HL-60/S4 treated with retinoic acid at 250 ng/mL for 4 days and 3 days (cell line): ENCODE data around the gene CCL4.

ENCODE experiments used
- in situ Hi-C: fragments of 300-500 bp; cut with MboI; formaldehyde crosslinking; loops from 2 replicates; pipeline ENCODE4 v1.7.0; 2022; ENCODE audit warnings: low sequenced_read_pairs

CCL4 gene

DNA sequence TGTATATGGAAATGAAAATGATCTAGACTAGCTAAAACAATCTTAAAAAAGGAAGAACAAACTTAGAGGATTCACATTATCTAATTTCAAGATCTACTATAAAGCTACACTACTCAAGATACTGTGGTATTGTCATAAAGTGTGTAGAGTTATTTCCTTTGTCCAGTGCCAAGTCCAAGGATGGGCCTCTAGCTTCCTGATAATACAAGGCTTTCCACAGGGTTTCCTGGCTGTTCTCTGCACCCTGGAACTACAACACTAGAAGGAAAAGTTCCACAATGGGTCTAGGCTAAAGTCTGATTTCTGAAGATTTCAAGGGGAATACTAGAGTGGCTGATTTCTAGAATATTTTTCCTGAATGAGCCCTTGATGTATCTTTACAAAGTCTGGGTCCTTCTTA is 38.6 kb downstream of the CCL4 start:
- in situ Hi-C loops: no loop called here

- in situ Hi-C loops: no loop called here
These were observed 39.2 kb downstream of the CCL4 start for GRCh38 chr17:36142806-36143205.

DNA sequence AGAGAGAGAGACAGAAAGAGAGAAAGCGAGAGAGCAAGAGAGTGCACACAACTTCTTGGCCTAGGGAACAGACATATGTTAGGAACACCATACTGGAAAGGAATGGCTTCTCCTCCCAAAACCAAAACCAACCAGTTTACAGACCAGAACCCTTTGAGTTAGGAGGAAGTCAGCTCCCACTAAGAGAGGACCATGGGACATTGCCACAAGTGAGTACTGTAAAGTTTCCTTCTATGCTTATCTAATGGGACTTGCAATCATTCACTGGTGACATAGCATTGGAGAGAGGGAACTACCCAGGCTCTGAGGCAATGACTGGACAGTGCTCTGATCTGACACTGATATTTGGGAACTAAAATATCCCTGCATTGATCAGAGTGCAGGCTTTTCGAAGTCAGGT is 40.4 kb downstream of the CCL4 start:
- in situ Hi-C loops: no loop called here

GRCh38 chr17:36144981-36145729 is 41.5 kb downstream of the CCL4 start:
- in situ Hi-C loops: no loop called here

DNA sequence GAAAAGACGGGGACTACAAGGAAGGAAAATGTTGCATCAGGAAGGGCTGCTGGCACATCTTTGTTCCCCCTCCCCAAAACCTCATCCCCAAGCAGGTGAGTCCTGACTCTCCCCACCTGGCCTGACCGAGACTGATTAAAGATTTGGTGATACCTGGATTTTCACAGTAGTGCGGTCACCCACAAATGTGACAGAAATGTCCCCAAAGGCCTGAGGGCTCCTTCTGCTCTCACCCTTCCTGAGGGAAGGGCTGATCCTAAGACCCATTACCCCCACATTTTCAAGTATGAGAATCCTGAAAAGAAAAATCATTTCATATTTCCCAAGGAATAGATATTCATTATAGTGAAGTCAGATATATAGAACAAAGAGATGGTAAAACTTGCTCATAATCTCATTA is 44.0 kb downstream of the CCL4 start:
- in situ Hi-C loops: no loop called here

DNA sequence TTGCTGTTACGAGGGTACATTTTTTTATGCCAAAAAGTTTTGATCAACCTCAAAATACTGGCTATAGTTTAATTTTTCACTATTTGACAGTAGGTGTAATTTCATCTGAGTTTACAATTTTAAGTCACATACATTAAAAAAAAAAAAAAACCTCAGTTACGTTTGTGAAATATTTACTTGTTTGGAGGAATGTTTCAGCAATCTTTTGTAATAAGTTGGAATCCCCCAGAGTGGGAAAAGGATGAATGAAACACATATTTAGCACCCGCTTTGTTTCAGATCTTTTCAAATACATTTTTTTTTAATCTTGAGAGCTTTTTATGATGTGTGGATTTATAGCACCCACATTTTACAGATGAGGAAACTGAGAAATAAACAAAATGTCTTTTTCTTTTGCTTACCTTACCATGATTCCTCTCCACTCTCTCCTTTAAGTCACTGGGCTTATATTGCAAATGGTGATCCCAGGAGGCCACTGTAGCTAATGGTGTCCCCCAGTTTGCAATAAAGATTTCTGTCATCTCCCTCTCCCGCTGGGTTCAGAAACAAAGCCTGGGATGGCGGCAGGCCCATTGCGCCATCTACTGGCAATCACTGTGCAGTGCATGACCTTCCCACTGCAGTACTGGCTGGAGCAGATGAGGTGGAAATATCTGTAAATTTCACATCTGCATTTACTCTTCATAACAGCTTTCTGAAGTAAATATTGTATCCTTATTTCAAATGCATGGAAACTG is 45.1 kb downstream of the CCL4 start:
- in situ Hi-C loops: no loop called here

- in situ Hi-C loops: no loop called here
These were observed 45.7 kb downstream of the CCL4 start for GRCh38 chr17:36149296-36149820.

DNA sequence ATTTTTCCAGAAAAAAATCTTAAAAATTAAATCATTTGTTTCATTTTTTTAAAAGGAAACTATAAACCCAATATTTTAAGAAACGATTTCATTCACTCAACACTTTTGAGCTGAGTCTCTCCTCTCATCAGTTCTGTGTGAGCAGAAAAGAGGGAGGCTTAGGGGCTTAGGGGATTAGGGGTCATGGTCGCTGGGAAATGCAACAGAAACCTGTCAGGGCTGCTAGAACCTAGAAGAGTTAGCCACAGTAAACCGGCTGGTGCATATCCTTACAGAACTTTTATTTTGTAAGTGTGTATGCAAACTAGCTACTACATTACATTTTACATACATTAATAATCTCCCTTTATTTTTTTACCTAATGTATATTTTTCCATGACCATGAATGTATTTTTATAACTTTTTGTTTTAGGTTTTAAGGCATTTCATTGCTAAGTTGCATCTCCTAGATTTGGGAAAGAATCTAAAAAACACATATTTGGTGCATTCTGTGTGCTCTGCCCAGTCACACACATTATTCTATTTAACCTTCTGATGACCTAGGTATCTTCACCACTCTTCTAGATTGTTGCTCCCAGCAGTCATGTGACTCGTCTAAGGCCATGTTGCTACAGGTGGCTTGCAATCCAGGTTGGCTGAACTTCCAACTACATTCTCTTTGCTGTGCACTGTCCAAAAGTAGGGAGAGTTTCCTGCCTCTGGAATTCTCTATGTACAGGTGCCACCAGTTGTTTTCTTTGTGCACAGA is 48.4 kb downstream of the CCL4 start:
- in situ Hi-C loops: loop anchor here (5.0 to 25.0 kb wide), 2 partner anchors 180 to 335 kb away; partner anchors contain the start of gene ZNHIT3

DNA sequence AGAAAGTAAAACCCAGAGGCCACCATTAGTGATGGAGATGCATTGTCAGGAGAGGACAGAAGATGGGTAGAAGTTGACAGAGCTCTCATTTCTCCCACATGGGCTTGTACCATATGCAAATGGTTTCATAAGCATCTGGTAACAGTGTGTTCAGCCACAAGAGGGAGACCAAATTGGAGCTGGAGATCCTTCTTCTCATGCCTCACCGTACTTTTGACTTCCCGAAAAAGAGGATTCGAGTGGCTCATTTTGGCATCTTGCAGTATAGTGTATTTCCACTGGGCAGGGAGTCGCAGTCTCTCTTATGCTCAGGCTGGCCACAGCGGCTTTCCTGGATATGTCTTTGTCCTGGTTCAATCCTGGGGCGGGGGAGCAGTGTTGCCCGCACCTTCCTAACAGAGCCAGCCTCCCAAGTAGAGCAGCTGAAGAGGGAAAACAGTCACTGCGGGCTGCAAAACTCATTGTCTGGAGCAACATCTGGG is 49.1 kb downstream of the CCL4 start:
- in situ Hi-C loops: loop anchor here (5.0 to 25.0 kb wide), 2 partner anchors 180 to 335 kb away; partner anchors contain the start of gene ZNHIT3

DNA sequence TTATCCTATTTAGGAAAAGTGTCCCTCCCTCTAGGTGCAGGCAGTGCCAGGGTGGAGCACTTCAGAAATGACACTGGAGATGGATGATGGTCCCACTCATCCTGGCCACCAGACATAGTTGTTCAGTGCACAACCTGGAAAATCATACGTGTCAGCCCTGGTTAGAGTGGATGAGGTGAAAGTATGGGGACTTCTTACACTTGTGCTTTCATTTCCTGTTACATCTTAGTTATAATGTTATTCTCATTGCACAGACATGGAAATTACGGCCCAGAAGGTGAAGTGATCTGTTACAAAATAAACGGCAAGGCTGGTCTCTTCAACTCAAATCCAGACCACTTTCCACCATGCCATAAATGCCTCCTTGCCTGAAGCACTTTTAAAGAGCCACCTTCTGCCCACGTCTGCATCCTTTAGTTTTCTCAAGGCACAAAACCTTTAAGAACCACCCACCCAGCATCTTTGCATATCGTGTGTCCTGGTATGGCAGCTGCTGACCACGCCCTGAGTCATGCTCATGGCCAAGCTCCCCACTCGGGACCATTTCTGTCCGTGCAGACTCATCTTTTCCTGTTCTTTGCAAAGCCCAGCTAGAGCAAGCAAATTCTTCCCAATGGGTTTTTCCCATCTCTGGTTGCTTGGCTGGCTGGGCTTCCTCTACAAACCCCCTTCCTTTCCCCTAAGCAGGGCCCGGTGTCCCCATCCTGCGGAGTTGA is 50.4 kb downstream of the CCL4 start:
- in situ Hi-C loops: loop anchor here (5.0 to 25.0 kb wide), 2 partner anchors 182 to 333 kb away; partner anchors contain the start of gene ZNHIT3
